Neural cell (in vitro differentiated cells): ENCODE results near the gene ADAMTS2. TPM values are rescaled to one million over a fixed set of nuclear protein-coding genes. Genes with fewer than 3 reads are reported as not detected.

Source experiments
- H2AFZ ChIP-seq: fragments of 200-600, 300-800 bp; sonication (generic), shearing (Covaris generic); 2 replicates; pipeline ENCODE4 v1.6.0; 2014; ENCODE audit warnings: low read depth, mild to moderate bottlenecking, antibody characterized with exemption, low read length, moderate library complexity
- H3F3A ChIP-seq: fragments of 200-600 bp; shearing (Covaris generic); 2 replicates; pipeline ENCODE4 v1.6.1; 2016; ENCODE audit warnings: mild to moderate bottlenecking, moderate library complexity, mixed read lengths, antibody characterized with exemption, low read length; ENCODE audit not compliant: insufficient read depth, poor library complexity, severe bottlenecking
- H3K27ac ChIP-seq: fragments of 200-600, 300-800 bp; sonication (generic), shearing (Covaris generic); 2 replicates; pipeline ENCODE4 v1.5.1; 2014; ENCODE audit warnings: mild to moderate bottlenecking, low read length, moderate library complexity
- H3K27me3 ChIP-seq: fragments of 300-800, 200-600 bp; sonication (generic), shearing (Covaris generic); 2 replicates; pipeline ENCODE4 v1.6.0; 2014; ENCODE audit warnings: mild to moderate bottlenecking, low read depth, low read length, moderate library complexity; ENCODE audit not compliant: insufficient read depth
- H3K36me3 ChIP-seq: fragments of 300-800, 200-600 bp; sonication (generic), shearing (Covaris generic); 2 replicates; pipeline ENCODE4 v1.5.1; 2014; ENCODE audit warnings: mild to moderate bottlenecking, antibody characterized with exemption, low read length, moderate library complexity; ENCODE audit not compliant: insufficient read depth
- H3K4me2 ChIP-seq: fragments of 300-800, 200-600 bp; sonication (generic), shearing (Covaris generic); 2 replicates; pipeline ENCODE4 v1.6.0; 2014; ENCODE audit warnings: mild to moderate bottlenecking, low read length
- H3K4me3 ChIP-seq: fragments of 300-800, 200-600 bp; sonication (generic), shearing (Covaris generic); 2 replicates; pipeline ENCODE4 v1.5.1; 2014; ENCODE audit warnings: mild to moderate bottlenecking, low read length, moderate library complexity
- H3K79me2 ChIP-seq: fragments of 200-600 bp; shearing (Covaris generic); replicated peaks from 2 replicates; pipeline ENCODE4 v1.6.0; 2014; ENCODE audit warnings: mild to moderate bottlenecking, low read length, moderate library complexity; ENCODE audit not compliant: insufficient read depth
- H3K9ac ChIP-seq: fragments of 300-800, 200-600 bp; sonication (generic), shearing (Covaris generic); 2 replicates; pipeline ENCODE4 v1.6.1; 2016; ENCODE audit warnings: mild to moderate bottlenecking, low read length, mixed read lengths
- H3K9me2 ChIP-seq: fragments of 200-600 bp; shearing (Covaris generic); 2 replicates; pipeline ENCODE4 v1.6.1; 2016; ENCODE audit warnings: mild to moderate bottlenecking, low read length, mixed read lengths; ENCODE audit not compliant: insufficient read depth
- H3K9me3 ChIP-seq: fragments of 200-600, 300-800 bp; sonication (generic), shearing (Covaris generic); 2 replicates; pipeline ENCODE4 v1.6.1; 2016; ENCODE audit warnings: mild to moderate bottlenecking, mixed run types, low read length, moderate library complexity, mixed read lengths
- H4K20me1 ChIP-seq: fragments of 200-600 bp; shearing (Covaris generic); 2 replicates; pipeline ENCODE4 v1.6.1; 2016; ENCODE audit warnings: mild to moderate bottlenecking, mixed run types; ENCODE audit not compliant: insufficient read depth
- EP300 ChIP-seq: fragments of 450-650 bp; conservative IDR thresholded peaks from 2 replicates; pipeline ENCODE4 v1.6.1; 2014; ENCODE audit warnings: antibody characterized with exemption, mild to moderate bottlenecking, moderate library complexity; ENCODE audit not compliant: poor library complexity, severe bottlenecking
- EZH2 ChIP-seq: fragments of 200-600, 300-800 bp; shearing (Covaris generic), sonication (generic); IDR thresholded peaks from 2 replicates; pipeline ENCODE4 v1.6.1; 2014; ENCODE audit warnings: antibody characterized with exemption, low read length, borderline replicate concordance, mild to moderate bottlenecking; ENCODE audit not compliant: insufficient read depth, poor library complexity, severe bottlenecking
- MXI1 ChIP-seq: fragments of 450-650 bp; conservative IDR thresholded peaks from 2 replicates; pipeline ENCODE4 v1.6.1; 2014; ENCODE audit warnings: antibody characterized with exemption, mild to moderate bottlenecking; ENCODE audit not compliant: poor library complexity, severe bottlenecking
- POLR2AphosphoS5 ChIP-seq: IDR thresholded peaks from 2 replicates; pipeline ENCODE4 v1.6.1; 2012
- RAD21 ChIP-seq: fragments of 450-650 bp; conservative IDR thresholded peaks from 2 replicates; pipeline ENCODE4 v1.6.1; 2014; ENCODE audit warnings: antibody characterized with exemption, mild to moderate bottlenecking, moderate library complexity
- SMC3 ChIP-seq: fragments of 450-650 bp; conservative IDR thresholded peaks from 2 replicates; pipeline ENCODE4 v1.6.1; 2014; ENCODE audit warnings: antibody characterized with exemption, mild to moderate bottlenecking, moderate library complexity; ENCODE audit not compliant: poor library complexity
- TAF1 ChIP-seq: IDR thresholded peaks from 2 replicates; pipeline ENCODE4 v1.6.1; 2012; ENCODE audit warnings: low read depth
- polyA plus RNA-seq: library from polyadenylated mRNA; depleted of rRNA; stranded (reverse); fragments of >200 nt; gene quantifications from 2 replicates; pipeline ENCODE4 v1.2.3, GENCODE V29; 2014
- TF ChIP-seq, protein P1 (sequence below): IDR thresholded peaks from 2 replicates; pipeline ENCODE4 v1.6.1; 2012; ENCODE audit warnings: borderline replicate concordance
- TF ChIP-seq, protein P2 (sequence below): fragments of 450-650 bp; IDR thresholded peaks from 2 replicates; pipeline ENCODE4 v1.5.1; 2014; ENCODE audit warnings: antibody characterized with exemption, mild to moderate bottlenecking, moderate library complexity; ENCODE audit not compliant: poor library complexity, severe bottlenecking

Gene ADAMTS2
- polyA plus RNA-seq, 1 donor from 2014 or later = 0.61 TPM

DNA sequence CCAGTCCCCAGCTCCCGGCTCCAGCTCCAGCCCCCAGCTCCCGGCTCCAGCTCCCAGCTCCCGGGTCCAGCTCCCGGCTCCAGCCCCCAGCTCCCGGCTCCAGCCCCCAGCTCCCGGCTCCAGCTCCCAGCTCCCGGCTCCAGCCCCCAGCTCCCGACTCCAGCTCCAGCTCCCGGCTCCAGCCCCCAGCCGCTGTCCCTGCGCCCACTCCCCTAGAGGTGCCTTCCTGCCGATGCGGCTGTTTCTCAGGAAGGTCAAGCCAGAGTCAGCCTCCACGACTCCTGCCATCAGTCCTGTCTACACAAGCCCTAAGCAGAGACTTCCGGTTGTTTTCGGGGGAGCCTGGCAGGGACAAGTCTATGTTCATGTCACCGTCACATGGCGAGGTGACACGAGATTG is 210.3 kb downstream of the ADAMTS2 start:
- TF ChIP-seq TAF1 (no peak), SMC3 (no peak), POLR2AphosphoS5 (no peak), EP300 (no peak), EZH2 (no peak), RAD21 (no peak), MXI1 (no peak)
- TF ChIP-seq, protein P1, sequence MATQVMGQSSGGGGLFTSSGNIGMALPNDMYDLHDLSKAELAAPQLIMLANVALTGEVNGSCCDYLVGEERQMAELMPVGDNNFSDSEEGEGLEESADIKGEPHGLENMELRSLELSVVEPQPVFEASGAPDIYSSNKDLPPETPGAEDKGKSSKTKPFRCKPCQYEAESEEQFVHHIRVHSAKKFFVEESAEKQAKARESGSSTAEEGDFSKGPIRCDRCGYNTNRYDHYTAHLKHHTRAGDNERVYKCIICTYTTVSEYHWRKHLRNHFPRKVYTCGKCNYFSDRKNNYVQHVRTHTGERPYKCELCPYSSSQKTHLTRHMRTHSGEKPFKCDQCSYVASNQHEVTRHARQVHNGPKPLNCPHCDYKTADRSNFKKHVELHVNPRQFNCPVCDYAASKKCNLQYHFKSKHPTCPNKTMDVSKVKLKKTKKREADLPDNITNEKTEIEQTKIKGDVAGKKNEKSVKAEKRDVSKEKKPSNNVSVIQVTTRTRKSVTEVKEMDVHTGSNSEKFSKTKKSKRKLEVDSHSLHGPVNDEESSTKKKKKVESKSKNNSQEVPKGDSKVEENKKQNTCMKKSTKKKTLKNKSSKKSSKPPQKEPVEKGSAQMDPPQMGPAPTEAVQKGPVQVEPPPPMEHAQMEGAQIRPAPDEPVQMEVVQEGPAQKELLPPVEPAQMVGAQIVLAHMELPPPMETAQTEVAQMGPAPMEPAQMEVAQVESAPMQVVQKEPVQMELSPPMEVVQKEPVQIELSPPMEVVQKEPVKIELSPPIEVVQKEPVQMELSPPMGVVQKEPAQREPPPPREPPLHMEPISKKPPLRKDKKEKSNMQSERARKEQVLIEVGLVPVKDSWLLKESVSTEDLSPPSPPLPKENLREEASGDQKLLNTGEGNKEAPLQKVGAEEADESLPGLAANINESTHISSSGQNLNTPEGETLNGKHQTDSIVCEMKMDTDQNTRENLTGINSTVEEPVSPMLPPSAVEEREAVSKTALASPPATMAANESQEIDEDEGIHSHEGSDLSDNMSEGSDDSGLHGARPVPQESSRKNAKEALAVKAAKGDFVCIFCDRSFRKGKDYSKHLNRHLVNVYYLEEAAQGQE = no peak
- TF ChIP-seq, protein P2, sequence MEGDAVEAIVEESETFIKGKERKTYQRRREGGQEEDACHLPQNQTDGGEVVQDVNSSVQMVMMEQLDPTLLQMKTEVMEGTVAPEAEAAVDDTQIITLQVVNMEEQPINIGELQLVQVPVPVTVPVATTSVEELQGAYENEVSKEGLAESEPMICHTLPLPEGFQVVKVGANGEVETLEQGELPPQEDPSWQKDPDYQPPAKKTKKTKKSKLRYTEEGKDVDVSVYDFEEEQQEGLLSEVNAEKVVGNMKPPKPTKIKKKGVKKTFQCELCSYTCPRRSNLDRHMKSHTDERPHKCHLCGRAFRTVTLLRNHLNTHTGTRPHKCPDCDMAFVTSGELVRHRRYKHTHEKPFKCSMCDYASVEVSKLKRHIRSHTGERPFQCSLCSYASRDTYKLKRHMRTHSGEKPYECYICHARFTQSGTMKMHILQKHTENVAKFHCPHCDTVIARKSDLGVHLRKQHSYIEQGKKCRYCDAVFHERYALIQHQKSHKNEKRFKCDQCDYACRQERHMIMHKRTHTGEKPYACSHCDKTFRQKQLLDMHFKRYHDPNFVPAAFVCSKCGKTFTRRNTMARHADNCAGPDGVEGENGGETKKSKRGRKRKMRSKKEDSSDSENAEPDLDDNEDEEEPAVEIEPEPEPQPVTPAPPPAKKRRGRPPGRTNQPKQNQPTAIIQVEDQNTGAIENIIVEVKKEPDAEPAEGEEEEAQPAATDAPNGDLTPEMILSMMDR = no peak
- no peak overlapping the region for H2AFZ ChIP-seq

DNA sequence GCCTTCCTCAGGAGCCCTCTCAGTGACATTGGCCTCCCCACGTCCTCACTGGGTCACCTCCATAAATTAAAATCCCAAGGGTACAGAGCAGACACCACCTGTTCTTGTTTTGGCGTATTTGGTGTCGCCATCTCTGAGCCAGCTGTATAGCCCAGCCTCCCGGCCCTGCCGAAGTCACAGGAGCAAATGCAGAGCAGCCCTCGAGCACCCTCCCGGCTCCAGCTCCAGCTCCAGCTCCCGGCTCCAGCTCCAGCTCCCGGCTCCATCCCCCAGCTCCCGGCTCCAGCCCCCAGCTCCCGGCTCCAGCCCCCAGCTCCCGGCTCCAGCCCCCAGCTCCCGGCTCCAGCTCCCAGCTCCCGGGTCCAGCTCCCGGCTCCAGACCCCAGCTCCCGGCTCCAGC is 210.8 kb downstream of the ADAMTS2 start:
- TF ChIP-seq, protein P1 = no peak
- TF ChIP-seq MXI1 = no peak
- TF ChIP-seq POLR2AphosphoS5 = no peak
- no peak for TF ChIP-seq EP300
- no peaks in the 10 kb centered on the region for H3F3A ChIP-seq
- H3K9me3 ChIP-seq = no peaks in the 10 kb centered on the region

More for the DNA sequence above, 210.3 kb downstream of the ADAMTS2 start:
- Histone ChIP-seq H3K4me3 (no peak overlapping the region), H3K9ac (no peak overlapping the region), H3K9me3 (no peaks in the 10 kb centered on the region), H3K79me2 (no peaks in the 10 kb centered on the region), H3K27ac (no peak overlapping the region), H4K20me1 (no peaks in the 10 kb centered on the region), H3K4me2 (no peak overlapping the region), H3K36me3 (no peaks in the 10 kb centered on the region), H3K27me3 (no peaks in the 10 kb centered on the region), H3F3A (no peaks in the 10 kb centered on the region), H3K9me2 (no peaks in the 10 kb centered on the region)

More for the DNA sequence above, 210.8 kb downstream of the ADAMTS2 start:
- no peaks in the 10 kb centered on the region for H3K27me3 ChIP-seq
- no peak overlapping the region for H3K27ac ChIP-seq
- H3K4me3 ChIP-seq = no peak overlapping the region
- no peak overlapping the region for H2AFZ ChIP-seq
- no peaks in the 10 kb centered on the region for H3K36me3 ChIP-seq
- no peaks in the 10 kb centered on the region for H4K20me1 ChIP-seq
- H3K9ac ChIP-seq = no peak overlapping the region
- no peak overlapping the region for H3K4me2 ChIP-seq
- no peaks in the 10 kb centered on the region for H3K79me2 ChIP-seq
- no peaks in the 10 kb centered on the region for H3K9me2 ChIP-seq
